MM.1S (cell line): ENCODE measurements around the gene SLC23A1.

Source experiments
- EZH2 ChIP-seq: fragments of 300-600 bp; sonication (generic); optimal IDR thresholded peaks from 2 replicates; pipeline ENCODE3; 2017; ENCODE audit warnings: low read depth, mild to moderate bottlenecking, antibody characterized with exemption, low read length, mixed read lengths
- EZH2phosphoT487 ChIP-seq: fragments of 300-600 bp; sonication (generic); IDR thresholded peaks from 2 replicates; pipeline ENCODE4 v1.6.1; 2018; ENCODE audit warnings: antibody characterized with exemption, low read length
- TF ChIP-seq, protein P1 (sequence below): fragments of 300-600 bp; sonication (generic); IDR thresholded peaks from 2 replicates; pipeline ENCODE4 v1.5.1; 2016; ENCODE audit warnings: antibody characterized with exemption, low read length, mixed read lengths

- TF ChIP-seq, protein P1, sequence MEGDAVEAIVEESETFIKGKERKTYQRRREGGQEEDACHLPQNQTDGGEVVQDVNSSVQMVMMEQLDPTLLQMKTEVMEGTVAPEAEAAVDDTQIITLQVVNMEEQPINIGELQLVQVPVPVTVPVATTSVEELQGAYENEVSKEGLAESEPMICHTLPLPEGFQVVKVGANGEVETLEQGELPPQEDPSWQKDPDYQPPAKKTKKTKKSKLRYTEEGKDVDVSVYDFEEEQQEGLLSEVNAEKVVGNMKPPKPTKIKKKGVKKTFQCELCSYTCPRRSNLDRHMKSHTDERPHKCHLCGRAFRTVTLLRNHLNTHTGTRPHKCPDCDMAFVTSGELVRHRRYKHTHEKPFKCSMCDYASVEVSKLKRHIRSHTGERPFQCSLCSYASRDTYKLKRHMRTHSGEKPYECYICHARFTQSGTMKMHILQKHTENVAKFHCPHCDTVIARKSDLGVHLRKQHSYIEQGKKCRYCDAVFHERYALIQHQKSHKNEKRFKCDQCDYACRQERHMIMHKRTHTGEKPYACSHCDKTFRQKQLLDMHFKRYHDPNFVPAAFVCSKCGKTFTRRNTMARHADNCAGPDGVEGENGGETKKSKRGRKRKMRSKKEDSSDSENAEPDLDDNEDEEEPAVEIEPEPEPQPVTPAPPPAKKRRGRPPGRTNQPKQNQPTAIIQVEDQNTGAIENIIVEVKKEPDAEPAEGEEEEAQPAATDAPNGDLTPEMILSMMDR: no peak
- TF ChIP-seq EZH2phosphoT487: no peak
- TF ChIP-seq EZH2: no peak
Observed at GRCh38 chr5:139390639-139391569, 7.8 kb upstream of the SLC23A1 start.
